Measurements from ENCODE around the gene PLN.

DNA sequence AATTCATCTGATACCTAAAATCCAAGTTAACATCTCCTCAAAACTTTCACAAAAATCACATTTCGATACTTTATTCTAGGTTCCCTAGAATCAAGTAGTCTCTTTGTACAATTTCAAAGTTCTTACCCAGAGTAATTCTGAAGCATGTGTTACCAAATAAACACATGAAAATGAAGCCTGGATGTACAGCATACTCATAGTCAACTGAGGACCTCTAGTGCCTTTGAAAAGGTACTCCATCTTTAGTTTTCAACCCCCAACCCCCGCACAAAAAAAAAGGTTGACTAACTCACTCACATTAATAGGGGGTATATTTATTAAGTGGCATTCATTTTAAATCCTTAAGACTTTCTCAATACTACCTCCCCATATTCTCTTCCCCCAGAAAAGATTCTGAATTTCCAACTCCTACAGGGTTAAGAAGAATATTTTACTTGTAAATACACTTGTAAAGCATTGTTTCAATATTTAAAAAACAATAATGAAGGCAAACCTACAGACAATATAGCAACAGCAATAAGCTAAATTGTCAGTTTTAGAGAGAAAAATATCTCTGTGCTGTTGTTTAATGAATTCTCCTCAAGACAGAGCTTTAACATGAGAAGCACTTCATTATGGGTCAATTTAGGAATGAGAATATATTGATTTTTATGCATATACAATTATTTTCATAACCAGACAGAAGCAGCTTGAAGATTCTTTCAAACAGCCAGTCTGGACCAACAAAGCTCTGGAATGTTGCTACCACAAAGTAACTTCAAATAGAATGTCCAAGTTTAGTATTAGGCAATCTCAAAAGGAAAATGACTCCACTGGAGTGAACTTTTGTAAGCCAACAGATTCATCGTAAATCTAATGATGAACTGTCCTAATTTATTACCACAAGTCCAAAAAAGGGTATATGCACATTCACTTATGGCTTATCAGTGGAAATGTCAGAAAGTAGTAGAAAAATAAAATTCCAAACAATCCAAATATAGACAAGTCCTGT lies 3.3 kb downstream of the PLN start:
- TF ChIP-seq POLR2A (IDR thresholded peaks at IDR 0.05; ENCODE audit: low read depth, low read length) (no peak), TAF1 (IDR thresholded peaks at IDR 0.05; ENCODE audit: low read depth, low read length) (no peak), POLR2AphosphoS5 (IDR thresholded peaks at IDR 0.05; ENCODE audit: low read depth, low read length) (no peak), SPI1 (IDR thresholded peaks at IDR 0.05; ENCODE audit: low read depth, low read length) (no peak), POU2F2 (IDR thresholded peaks at IDR 0.05; ENCODE audit: low read depth, low read length) (no peak), PAX5 (IDR thresholded peaks at IDR 0.05; ENCODE audit: insufficient read depth, low read length, severe bottlenecking) (no peak)
